ENCODE results near the gene CDK12.

- no peak for TF ChIP-seq CTCF (IDR thresholded peaks at IDR 0.05; ENCODE audit: insufficient read depth, low read depth, low read length)
- no peak for TF ChIP-seq EZH2 (IDR thresholded peaks at IDR 0.05; ENCODE audit: insufficient read depth, low read length)
Observed at GRCh38 chr17:39450051-39450450, 11.2 kb upstream of the CDK12 start.
